Measurements from ENCODE around the gene ENO2.

ENO2 gene

DNA sequence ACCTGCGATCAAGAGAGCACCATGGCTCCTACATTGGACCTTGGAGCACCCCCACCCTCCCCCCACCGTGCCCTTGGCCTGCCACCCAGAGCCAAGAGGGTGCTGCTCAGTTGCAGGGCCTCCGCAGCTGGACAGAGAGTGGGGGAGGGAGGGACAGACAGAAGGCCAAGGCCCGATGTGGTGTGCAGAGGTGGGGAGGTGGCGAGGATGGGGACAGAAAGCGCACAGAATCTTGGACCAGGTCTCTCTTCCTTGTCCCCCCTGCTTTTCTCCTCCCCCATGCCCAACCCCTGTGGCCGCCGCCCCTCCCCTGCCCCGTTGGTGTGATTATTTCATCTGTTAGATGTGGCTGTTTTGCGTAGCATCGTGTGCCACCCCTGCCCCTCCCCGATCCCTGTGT is 27.4 kb downstream of the ENO2 start:
- no peak for DNase-seq (ENCODE audit: low read depth, low spot score)
- ChIA-PET CTCF (interaction anchor here (0.8 to 10.1 kb wide), 4 partner anchors 9 to 167 kb away, joined by 3 to 134 read pairs (median 18); no protein-coding TSS in a partner anchor), POLR2A (interaction anchor here (1.2 to 1.4 kb wide), 2 partner anchors 12 to 25 kb away, joined by 3 to 4 read pairs; no protein-coding TSS in a partner anchor)
- TF ChIP-seq, protein P1, sequence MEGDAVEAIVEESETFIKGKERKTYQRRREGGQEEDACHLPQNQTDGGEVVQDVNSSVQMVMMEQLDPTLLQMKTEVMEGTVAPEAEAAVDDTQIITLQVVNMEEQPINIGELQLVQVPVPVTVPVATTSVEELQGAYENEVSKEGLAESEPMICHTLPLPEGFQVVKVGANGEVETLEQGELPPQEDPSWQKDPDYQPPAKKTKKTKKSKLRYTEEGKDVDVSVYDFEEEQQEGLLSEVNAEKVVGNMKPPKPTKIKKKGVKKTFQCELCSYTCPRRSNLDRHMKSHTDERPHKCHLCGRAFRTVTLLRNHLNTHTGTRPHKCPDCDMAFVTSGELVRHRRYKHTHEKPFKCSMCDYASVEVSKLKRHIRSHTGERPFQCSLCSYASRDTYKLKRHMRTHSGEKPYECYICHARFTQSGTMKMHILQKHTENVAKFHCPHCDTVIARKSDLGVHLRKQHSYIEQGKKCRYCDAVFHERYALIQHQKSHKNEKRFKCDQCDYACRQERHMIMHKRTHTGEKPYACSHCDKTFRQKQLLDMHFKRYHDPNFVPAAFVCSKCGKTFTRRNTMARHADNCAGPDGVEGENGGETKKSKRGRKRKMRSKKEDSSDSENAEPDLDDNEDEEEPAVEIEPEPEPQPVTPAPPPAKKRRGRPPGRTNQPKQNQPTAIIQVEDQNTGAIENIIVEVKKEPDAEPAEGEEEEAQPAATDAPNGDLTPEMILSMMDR (IDR thresholded peaks at IDR 0.05; ENCODE audit: insufficient read depth, low read length, missing control alignments) = no peak
- H3K4me3 ChIP-seq (ENCODE audit: low read depth, low read length) = no peak overlapping the region

DNA sequence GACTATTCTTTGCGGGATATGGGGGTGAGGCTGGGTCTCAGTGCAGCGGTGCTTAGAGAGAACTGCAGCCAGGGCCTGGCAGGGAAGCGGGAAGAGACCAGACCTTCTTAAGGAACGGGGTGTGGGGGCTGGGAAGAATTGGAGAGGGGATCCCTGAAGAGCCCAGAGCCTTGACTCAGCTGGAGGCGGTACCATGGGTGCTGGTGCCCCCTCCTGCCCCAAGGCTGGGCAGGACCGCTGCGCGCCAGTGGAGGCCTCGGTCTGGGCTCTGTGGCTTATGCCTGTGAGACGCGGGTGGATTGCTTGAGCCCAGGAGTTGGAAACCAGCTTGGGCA is 27.9 kb downstream of the ENO2 start:
- H3K4me3 ChIP-seq (ENCODE audit: low read depth, low read length) = no peak overlapping the region
- no peak for DNase-seq (ENCODE audit: low read depth, low spot score)
- ChIA-PET CTCF (interaction anchor here (11.4 kb wide), 1 partner anchor 18 kb away, joined by 226 read pairs; no protein-coding TSS in a partner anchor), POLR2A (interaction anchor here (4.7 kb wide), 1 partner anchor 17 kb away, joined by 46 read pairs; no protein-coding TSS in a partner anchor)
- TF ChIP-seq, protein P1 (IDR thresholded peaks at IDR 0.05; ENCODE audit: insufficient read depth, low read length, missing control alignments) = no peak

DNA sequence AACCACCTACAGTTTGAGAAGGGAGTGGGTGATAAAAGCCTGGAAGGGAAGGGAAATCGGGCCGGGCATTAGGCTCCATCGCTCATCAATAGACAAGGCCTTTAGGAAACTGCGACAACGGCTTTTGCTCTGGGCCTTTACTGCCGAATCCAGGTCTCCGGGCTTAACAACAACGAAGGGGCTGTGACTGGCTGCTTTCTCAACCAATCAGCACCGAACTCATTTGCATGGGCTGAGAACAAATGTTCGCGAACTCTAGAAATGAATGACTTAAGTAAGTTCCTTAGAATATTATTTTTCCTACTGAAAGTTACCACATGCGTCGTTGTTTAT is 29.0 kb downstream of the ENO2 start:
- TF ChIP-seq, protein P1 (IDR thresholded peaks at IDR 0.05; ENCODE audit: insufficient read depth, low read length, missing control alignments) = no peak
- ChIA-PET POLR2A (interaction anchor here (0.7 to 4.7 kb wide), 18 partner anchors 8 to 403 kb away, joined by 3 to 46 read pairs (median 4); partner anchors contain the start of genes C1RL, LPCAT3, SPSB2 and TPI1), CTCF (interaction anchor here (0.7 to 11.4 kb wide), 13 partner anchors 8 to 167 kb away, joined by 3 to 226 read pairs (median 6); partner anchors contain the start of genes C1RL, LPCAT3 and SPSB2)
- DNase-seq (ENCODE audit: low read depth, low spot score) = peak; percentile 77
- H3K4me3 ChIP-seq (ENCODE audit: low read depth, low read length) = peak overlapping the region; percentile 9

DNA sequence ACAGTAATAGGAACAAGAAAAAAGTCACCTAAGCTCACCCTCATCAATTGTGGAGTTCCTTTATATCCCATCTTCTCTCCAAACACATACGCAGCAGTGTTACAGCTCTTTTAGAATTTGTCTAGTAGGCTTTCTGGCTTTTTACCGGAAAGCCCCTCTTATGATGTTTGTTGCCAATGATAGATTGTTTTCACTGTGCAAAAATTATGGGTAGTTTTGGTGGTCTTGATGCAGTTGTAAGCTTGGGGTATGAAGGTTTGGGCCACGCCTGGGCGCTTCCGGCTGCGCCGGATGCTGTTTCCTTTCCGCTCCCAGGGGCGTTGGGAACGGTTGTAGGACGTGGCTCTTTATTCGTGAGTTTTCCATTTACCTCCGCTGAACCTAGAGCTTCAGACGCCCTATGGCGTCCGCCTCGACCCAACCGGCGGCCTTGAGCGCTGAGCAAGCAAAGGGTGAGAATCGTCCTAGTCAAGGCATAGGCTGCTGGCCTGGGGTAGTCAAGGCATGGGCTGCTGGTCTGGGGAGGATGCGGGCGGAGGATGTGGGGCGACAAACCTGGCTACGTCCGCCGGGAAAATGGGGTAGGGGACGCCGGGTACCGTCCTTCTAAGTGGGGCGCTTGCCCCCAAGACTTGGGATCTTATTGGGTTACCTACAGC is 29.5 kb downstream of the ENO2 start, which contains the start of the genes C12orf57 and RNU7-1:
Gene C12orf57 (plus strand): TSS at position 301 of the 659 bp plus-strand sequence. CDS start 100 bp downstream, at position 401.
Gene RNU7-1 (plus strand): TSS at position 95 of the 659 bp plus-strand sequence.
- H3K4me3 ChIP-seq (ENCODE audit: low read depth, low read length) = peak within 1 kb of the TSS; percentile 66
- CTCF ChIA-PET = interaction anchor here (0.7 to 11.4 kb wide), 19 partner anchors 9 to 199 kb away, joined by 3 to 226 read pairs (median 4); partner anchors contain the start of genes C1RL, LPCAT3, SPSB2 and TPI1
- no peak for DNase-seq (ENCODE audit: low read depth, low spot score)
- TF ChIP-seq, protein P1 (IDR thresholded peaks at IDR 0.05; ENCODE audit: insufficient read depth, low read length, missing control alignments) = no peak
- POLR2A ChIA-PET = interaction anchor here (0.7 to 4.7 kb wide), 22 partner anchors 9 to 404 kb away, joined by 3 to 46 read pairs (median 4); partner anchors contain the start of genes C1RL, C1S, LPCAT3 and SPSB2

DNA sequence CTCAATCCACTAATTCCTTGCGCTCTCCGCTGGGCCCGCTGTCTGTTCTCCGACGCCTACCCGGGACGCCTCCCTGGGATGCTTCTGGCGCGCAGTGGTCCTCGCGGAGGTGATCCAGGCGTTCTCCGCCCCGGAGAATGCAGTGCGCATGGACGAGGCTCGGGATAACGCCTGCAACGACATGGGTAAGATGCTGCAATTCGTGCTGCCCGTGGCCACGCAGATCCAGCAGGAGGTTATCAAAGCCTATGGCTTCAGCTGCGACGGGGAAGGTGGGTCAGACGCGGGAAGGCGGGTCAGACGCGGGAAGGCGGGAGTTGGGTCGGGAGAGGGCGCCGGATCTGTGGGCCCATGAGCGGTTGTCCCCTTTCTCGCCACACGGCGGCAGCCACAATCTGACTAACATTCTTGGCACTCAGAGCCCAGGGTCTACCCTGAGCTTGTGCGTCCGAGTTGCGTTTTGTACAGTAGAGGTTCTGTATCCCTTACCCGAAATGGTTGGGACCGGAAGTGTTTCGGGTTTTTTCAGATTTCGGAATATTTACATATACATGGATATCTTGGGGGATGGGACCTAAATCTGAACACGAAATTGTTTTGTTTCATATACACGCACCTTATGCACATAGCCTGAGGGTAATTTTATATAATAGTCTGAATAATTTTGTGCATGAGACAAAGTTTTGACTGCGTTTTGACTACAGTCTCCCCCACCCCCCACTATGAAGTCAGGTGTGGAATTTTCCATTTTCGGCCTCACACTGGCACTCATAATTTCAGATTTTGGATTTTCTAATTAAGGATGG is 30.2 kb downstream of the ENO2 start:
- CTCF ChIA-PET = interaction anchor here (0.7 to 11.4 kb wide), 26 partner anchors 11 to 200 kb away, joined by 3 to 226 read pairs (median 4); partner anchors contain the start of genes C1RL, LPCAT3, SPSB2 and TPI1
- TF ChIP-seq, protein P1 (IDR thresholded peaks at IDR 0.05; ENCODE audit: insufficient read depth, low read length, missing control alignments) = peak; percentile 89
- H3K4me3 ChIP-seq (ENCODE audit: low read depth, low read length) = peak overlapping the region; percentile 66
- no peak for DNase-seq (ENCODE audit: low read depth, low spot score)
- POLR2A ChIA-PET = interaction anchor here (0.7 to 4.7 kb wide), 20 partner anchors 10 to 404 kb away, joined by 3 to 46 read pairs (median 4); partner anchors contain the start of genes C1RL, C1S, LPCAT3 and SPSB2

Measured in AG04449 (cell line).